Measurements from ENCODE around the gene GLIPR2.
A peak's percentile ranks its signal among the peaks of the same experiment; 100 is the strongest.

The GLIPR2 gene

GRCh38 chr9:36191290-36191645 is 54.7 kb downstream of the GLIPR2 start:
- no peak for TF ChIP-seq POLR2AphosphoS5 (IDR thresholded peaks at IDR 0.05; ENCODE audit: low read depth, low read length)
- no peak for TF ChIP-seq POLR2A (IDR thresholded peaks at IDR 0.05; ENCODE audit: low read depth, low read length)
- no peak for FAIRE-seq
- no peak for DNase-seq (ENCODE audit: insufficient read length)

GRCh38 chr9:36191686-36192085 is 55.2 kb downstream of the GLIPR2 start:
- FAIRE-seq = no peak
- TF ChIP-seq POLR2A (IDR thresholded peaks at IDR 0.05; ENCODE audit: low read depth, low read length) = no peak
- TF ChIP-seq POLR2AphosphoS5 (IDR thresholded peaks at IDR 0.05; ENCODE audit: low read depth, low read length) = no peak; the same call in 1 of the 2 replicates
- TF ChIP-seq TAF1 (IDR thresholded peaks at IDR 0.05; ENCODE audit: borderline replicate concordance, low read depth, low read length) = no peak
- no peak for DNase-seq (ENCODE audit: insufficient read length)

- no peak for DNase-seq (ENCODE audit: insufficient read length)
- no peak for FAIRE-seq
- no peak for TF ChIP-seq POLR2AphosphoS5 (IDR thresholded peaks at IDR 0.05; ENCODE audit: low read depth, low read length)
- TF ChIP-seq POLR2A (IDR thresholded peaks at IDR 0.05; ENCODE audit: low read depth, low read length) = no peak
- TF ChIP-seq TAF1 (IDR thresholded peaks at IDR 0.05; ENCODE audit: borderline replicate concordance, low read depth, low read length) = no peak
Measured at GRCh38 chr9:36192196-36192595, 55.7 kb downstream of the GLIPR2 start.

- DNase-seq (ENCODE audit: insufficient read length) (no peak), FAIRE-seq (no peak)
- TF ChIP-seq POLR2A (IDR thresholded peaks at IDR 0.05; ENCODE audit: low read depth, low read length) = no peak
- no peak for TF ChIP-seq TAF1 (IDR thresholded peaks at IDR 0.05; ENCODE audit: borderline replicate concordance, low read depth, low read length)
- TF ChIP-seq POLR2AphosphoS5 (IDR thresholded peaks at IDR 0.05; ENCODE audit: low read depth, low read length) = no peak
Measured at GRCh38 chr9:36193023-36193422, 56.5 kb downstream of the GLIPR2 start.

GRCh38 chr9:36194326-36195000 is 57.9 kb downstream of the GLIPR2 start:
- FAIRE-seq (no peak), DNase-seq (ENCODE audit: insufficient read length) (no peak)
- TF ChIP-seq TAF1 (IDR thresholded peaks at IDR 0.05; ENCODE audit: borderline replicate concordance, low read depth, low read length) (no peak), POLR2AphosphoS5 (IDR thresholded peaks at IDR 0.05; ENCODE audit: low read depth, low read length) (no peak), POLR2A (IDR thresholded peaks at IDR 0.05; ENCODE audit: low read depth, low read length) (no peak)

GRCh38 chr9:36204906-36205547 is 68.5 kb downstream of the GLIPR2 start:
- DNase-seq (ENCODE audit: insufficient read length) = no peak
- FAIRE-seq = no peak
- TF ChIP-seq POLR2A (IDR thresholded peaks at IDR 0.05; ENCODE audit: low read depth, low read length) (peak; percentile 27; the same call in 1 of the 2 replicates), POLR2AphosphoS5 (IDR thresholded peaks at IDR 0.05; ENCODE audit: low read depth, low read length) (no peak)

- no peak for FAIRE-seq
Measured at GRCh38 chr9:36207016-36207415, 70.5 kb downstream of the GLIPR2 start.

GRCh38 chr9:36207546-36208012 is 71.0 kb downstream of the GLIPR2 start:
- no peak for DNase-seq (ENCODE audit: insufficient read length)
- TF ChIP-seq TAF1 (IDR thresholded peaks at IDR 0.05; ENCODE audit: borderline replicate concordance, low read depth, low read length) (no peak), POLR2AphosphoS5 (IDR thresholded peaks at IDR 0.05; ENCODE audit: low read depth, low read length) (no peak), POLR2A (IDR thresholded peaks at IDR 0.05; ENCODE audit: low read depth, low read length) (no peak)
- no peak for FAIRE-seq

More at GRCh38 chr9:36207016-36207415, 70.5 kb downstream of the GLIPR2 start:
- TF ChIP-seq POLR2AphosphoS5 (IDR thresholded peaks at IDR 0.05; ENCODE audit: low read depth, low read length) (0 out of 2 replicates have a peak, but pooled peaks have one; percentile 13), TAF1 (IDR thresholded peaks at IDR 0.05; ENCODE audit: borderline replicate concordance, low read depth, low read length) (no peak), POLR2A (IDR thresholded peaks at IDR 0.05; ENCODE audit: low read depth, low read length) (no peak)
- DNase-seq (ENCODE audit: insufficient read length) = no peak

GRCh38 chr9:36208521-36209253 is 72.2 kb downstream of the GLIPR2 start:
- FAIRE-seq (no peak), DNase-seq (ENCODE audit: insufficient read length) (no peak)
- TF ChIP-seq TAF1 (IDR thresholded peaks at IDR 0.05; ENCODE audit: borderline replicate concordance, low read depth, low read length) = no peak
- TF ChIP-seq POLR2A (IDR thresholded peaks at IDR 0.05; ENCODE audit: low read depth, low read length) = no peak
- TF ChIP-seq POLR2AphosphoS5 (IDR thresholded peaks at IDR 0.05; ENCODE audit: low read depth, low read length) = no peak

GRCh38 chr9:36210722-36211121 is 74.2 kb downstream of the GLIPR2 start:
- no peak for FAIRE-seq

GRCh38 chr9:36211510-36211909 is 75.0 kb downstream of the GLIPR2 start:
- DNase-seq (ENCODE audit: insufficient read length) (no peak), FAIRE-seq (no peak)
- no peak for TF ChIP-seq POLR2AphosphoS5 (IDR thresholded peaks at IDR 0.05; ENCODE audit: low read depth, low read length)
- TF ChIP-seq TAF1 (IDR thresholded peaks at IDR 0.05; ENCODE audit: borderline replicate concordance, low read depth, low read length) = no peak
- TF ChIP-seq POLR2A (IDR thresholded peaks at IDR 0.05; ENCODE audit: low read depth, low read length) = no peak

More at GRCh38 chr9:36210722-36211121, 74.2 kb downstream of the GLIPR2 start:
- no peak for TF ChIP-seq POLR2AphosphoS5 (IDR thresholded peaks at IDR 0.05; ENCODE audit: low read depth, low read length)
- TF ChIP-seq TAF1 (IDR thresholded peaks at IDR 0.05; ENCODE audit: borderline replicate concordance, low read depth, low read length) = no peak
- TF ChIP-seq POLR2A (IDR thresholded peaks at IDR 0.05; ENCODE audit: low read depth, low read length) = no peak
- no peak for DNase-seq (ENCODE audit: insufficient read length)

Data from GM12892 (cell line).